Psoas muscle (tissue), 8 donors: ENCODE measurements around the gene PLA2G4B. TPM values are rescaled to one million over a fixed set of nuclear protein-coding genes. Genes with fewer than 3 reads are reported as not detected.
A peak's percentile ranks its signal among the peaks of the same experiment; 100 is the strongest.

Experiments
- ATAC-seq, 4 donors: fragments of 200-7000 bp; cut with Tn5 transposase; one replicate each; pipeline ENCODE4 v1.9.1; 2020; ENCODE audit warnings: moderate library complexity in 3 of 4, mild to moderate bottlenecking in 2 of 4
- DNase-seq, 2 donors: peaks; one replicate each; pipeline ENCODE4 v3.0.0-alpha.2; 2020
- H3K27ac ChIP-seq: fragments of 200-600 bp; one replicate; pipeline ENCODE4 v1.8.0; 2022
- H3K27me3 ChIP-seq, 3 donors: fragments of 200-600 bp in 1 of 3; one replicate each; pipeline versions ENCODE4 v1.6.1 to v1.8.0; 2013 to 2022; ENCODE audit warnings: low read length in 2 of 3, mild to moderate bottlenecking in 2 of 3, moderate library complexity in 1 of 3; ENCODE audit not compliant: insufficient read depth in 3 of 3
- H3K36me3 ChIP-seq, 2 donors: fragments of 200-600 bp in 1 of 2; one replicate each; pipeline versions ENCODE4 v1.6.1 to v1.8.0; 2013 to 2022; ENCODE audit warnings: low read depth in 1 of 2, mild to moderate bottlenecking in 1 of 2, moderate library complexity in 1 of 2; ENCODE audit not compliant: insufficient read depth in 1 of 2
- H3K4me1 ChIP-seq: fragments of 200-600 bp; one replicate; pipeline ENCODE4 v1.8.0; 2022
- H3K4me3 ChIP-seq: fragments of 200-600 bp; one replicate; pipeline ENCODE4 v1.8.0; 2022; ENCODE audit warnings: mild to moderate bottlenecking
- H3K9me3 ChIP-seq: fragments of 200-600 bp; one replicate; pipeline ENCODE4 v1.8.0; 2022
- WGBS, 3 donors: extraction: QIAGEN DNeasy Blood & Tissue Kit; methylation state at CpG; one replicate each; pipeline versions ENCODE4 v1.1.6 to v1.1.7; 2013; 5-methylcytosine and 5-hydroxymethylcytosine counted together
- intact Hi-C, 2 donors: fragments of 100-400 bp; cut with DNase I; formaldehyde crosslinking; loops; one replicate each; pipeline versions ENCODE4 v1.11.0 to v1.14.2; 2022
- polyA plus RNA-seq, 3 donors: library from polyadenylated mRNA; stranded (reverse); fragments of 200-250 nt; gene quantifications; one replicate each; pipeline ENCODE4 v1.2.3, GENCODE V29; 2013
- total RNA-seq, 4 donors: library from RNA; stranded (reverse); fragmentation: NEBNext Ultra II Directional in 2 of 4; extraction: Animal tissue kit (Norgen Biotek cat#: 25700) in 2 of 4; gene quantifications; one replicate each; pipeline versions ENCODE4 v1.2.1 to v1.2.4, GENCODE V29; 2021 to 2023
- TF ChIP-seq, protein P1 (sequence below): fragments of 200-600 bp; IDR thresholded peaks from one replicate; pipeline ENCODE4 v1.8.0; 2022; ENCODE audit warnings: antibody characterized with exemption
- donor health status: healthy with polysubstance abuse.
- donor health status: DM: no; HTN: no; CAD: no; lungs with moderate emphysema.
- donor health status: Bipolar disorder and iron deficiency.
- donor health status: healthy.
- donor health status: DM: yes; HTN: yes; CAD: no.
- donor health status: DM: no; HTN: no; CAD: no.
- donor health status: DM: no; HTN: no; CAD: no.
- donor health status: DM: yes; HTN: yes; CAD: no.

Gene PLA2G4B
- total and polyA plus RNA-seq, 7 donors = 1.1 to 4.3 (median 1.4) TPM

DNA sequence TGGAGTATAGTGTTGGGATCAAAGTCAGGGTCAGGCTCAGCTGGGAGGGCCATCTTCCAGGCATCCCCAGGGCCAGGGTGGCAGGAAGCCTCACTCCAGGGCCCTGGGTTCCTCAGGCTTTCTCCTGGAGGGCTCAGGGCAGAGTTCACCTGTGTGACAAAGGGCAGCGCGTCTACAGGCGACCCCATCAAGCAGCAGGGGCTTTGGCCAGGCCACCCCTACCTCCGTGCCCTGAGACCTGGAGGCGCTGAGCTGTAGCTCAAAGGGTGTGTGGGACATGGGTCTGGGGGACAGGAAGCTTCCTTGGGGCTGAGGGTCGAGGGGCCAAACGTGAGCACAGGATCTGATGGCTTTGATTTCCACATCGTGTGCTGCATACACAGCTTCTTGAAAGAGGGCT, 42.4 kb downstream of the PLA2G4B start:
- H3K36me3 ChIP-seq = no peaks in the 10 kb centered on the region
- intact Hi-C loops = no loop called here
- 92 to 95% (median 93%) methylated on average over 8 of the region's 8 CpGs for WGBS, 3 donors
- no peak for DNase-seq
- no peak for ATAC-seq
- TF ChIP-seq, protein P1, sequence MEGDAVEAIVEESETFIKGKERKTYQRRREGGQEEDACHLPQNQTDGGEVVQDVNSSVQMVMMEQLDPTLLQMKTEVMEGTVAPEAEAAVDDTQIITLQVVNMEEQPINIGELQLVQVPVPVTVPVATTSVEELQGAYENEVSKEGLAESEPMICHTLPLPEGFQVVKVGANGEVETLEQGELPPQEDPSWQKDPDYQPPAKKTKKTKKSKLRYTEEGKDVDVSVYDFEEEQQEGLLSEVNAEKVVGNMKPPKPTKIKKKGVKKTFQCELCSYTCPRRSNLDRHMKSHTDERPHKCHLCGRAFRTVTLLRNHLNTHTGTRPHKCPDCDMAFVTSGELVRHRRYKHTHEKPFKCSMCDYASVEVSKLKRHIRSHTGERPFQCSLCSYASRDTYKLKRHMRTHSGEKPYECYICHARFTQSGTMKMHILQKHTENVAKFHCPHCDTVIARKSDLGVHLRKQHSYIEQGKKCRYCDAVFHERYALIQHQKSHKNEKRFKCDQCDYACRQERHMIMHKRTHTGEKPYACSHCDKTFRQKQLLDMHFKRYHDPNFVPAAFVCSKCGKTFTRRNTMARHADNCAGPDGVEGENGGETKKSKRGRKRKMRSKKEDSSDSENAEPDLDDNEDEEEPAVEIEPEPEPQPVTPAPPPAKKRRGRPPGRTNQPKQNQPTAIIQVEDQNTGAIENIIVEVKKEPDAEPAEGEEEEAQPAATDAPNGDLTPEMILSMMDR = no peak
- H3K27me3 ChIP-seq = no peaks in the 10 kb centered on the region
- no peak overlapping the region for H3K27ac ChIP-seq
- H3K4me3 ChIP-seq = no peak overlapping the region
- H3K9me3 ChIP-seq = no peaks in the 10 kb centered on the region
- peaks cover 15% of the 10 kb centered on the region for H3K4me1 ChIP-seq

DNA sequence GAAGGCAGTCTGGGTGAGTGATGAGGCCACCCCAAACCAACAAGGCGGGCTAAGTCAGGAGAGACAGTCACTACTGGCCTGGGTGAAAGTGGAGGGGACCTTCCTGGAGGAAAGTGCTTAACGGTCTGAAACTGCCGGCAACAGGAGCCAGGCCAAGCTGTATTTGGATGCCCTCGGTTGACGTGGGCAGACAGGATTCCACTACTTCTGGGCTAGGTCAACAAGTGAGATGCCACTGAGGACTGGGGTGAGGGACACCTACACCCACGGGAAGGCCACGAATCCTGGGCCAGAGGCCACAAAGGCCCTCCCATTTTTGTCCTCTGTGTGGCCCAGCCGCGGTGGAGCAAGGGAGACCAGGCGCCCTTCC, 42.9 kb downstream of the PLA2G4B start:
- Histone ChIP-seq H3K36me3 (no peaks in the 10 kb centered on the region), H3K4me1 (peaks cover 15% of the 10 kb centered on the region), H3K27me3 (no peaks in the 10 kb centered on the region), H3K4me3 (peak overlapping the region; percentile 52), H3K27ac (no peak overlapping the region), H3K9me3 (no peaks in the 10 kb centered on the region)
- ATAC-seq = no peak
- DNase-seq = no peak
- intact Hi-C loops = no loop called here
- TF ChIP-seq, protein P1 = no peak
- 18 to 36% (median 24%) methylated on average over 9 to 10 of the region's 10 CpGs for WGBS, 3 donors

DNA sequence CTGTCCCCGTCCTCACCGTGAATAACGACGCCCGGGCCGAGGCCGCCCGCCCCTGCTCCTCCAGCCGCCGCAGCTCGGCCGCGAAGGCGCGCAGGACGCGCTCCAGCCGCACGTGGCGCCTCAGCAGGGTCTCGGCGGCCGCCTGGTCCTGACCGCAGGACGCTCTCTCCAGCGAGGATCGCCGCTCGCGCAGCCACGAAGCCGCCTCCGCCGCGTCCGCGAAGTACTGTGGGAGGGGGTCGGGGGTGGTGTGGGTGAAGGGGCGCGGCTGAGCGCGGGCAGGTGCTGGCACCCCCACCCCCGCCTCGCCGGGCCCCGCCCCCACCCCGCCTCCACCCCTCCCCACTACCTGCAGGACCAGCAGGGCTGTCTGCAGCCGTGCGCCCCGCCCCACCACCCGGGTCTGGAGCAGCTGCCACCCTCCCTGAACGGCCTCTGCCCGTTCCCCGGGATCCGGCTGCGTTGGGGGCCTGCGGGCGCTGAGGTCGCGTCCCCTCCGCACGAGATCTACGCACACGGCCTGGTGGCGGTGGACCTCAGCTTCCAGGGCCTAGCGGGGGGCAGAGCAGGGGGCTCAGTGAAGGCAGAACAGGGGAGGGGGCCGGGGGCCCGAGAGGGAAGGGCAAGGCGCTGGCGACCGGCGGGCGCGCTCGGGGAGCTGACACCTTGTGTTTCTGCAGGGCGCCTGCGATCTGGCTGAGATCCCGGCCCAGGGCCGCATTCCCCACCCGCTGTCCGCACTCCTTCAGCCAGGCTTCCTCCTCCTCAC, 43.5 kb downstream of the PLA2G4B start:
- 13 to 19% (median 17%) methylated on average over 42 to 81 of the region's 81 CpGs for WGBS, 3 donors
- ATAC-seq (peak; percentile 37 to 75 (median 52)), DNase-seq (no peak)
- peaks cover 15% of the 10 kb centered on the region for H3K4me1 ChIP-seq
- peak overlapping the region; percentile 52 for H3K4me3 ChIP-seq
- H3K36me3 ChIP-seq = no peaks in the 10 kb centered on the region
- TF ChIP-seq, protein P1 = no peak
- intact Hi-C loops = no loop called here
- H3K27ac ChIP-seq = no peak overlapping the region
- no peaks in the 10 kb centered on the region for H3K9me3 ChIP-seq
- no peaks in the 10 kb centered on the region for H3K27me3 ChIP-seq

DNA sequence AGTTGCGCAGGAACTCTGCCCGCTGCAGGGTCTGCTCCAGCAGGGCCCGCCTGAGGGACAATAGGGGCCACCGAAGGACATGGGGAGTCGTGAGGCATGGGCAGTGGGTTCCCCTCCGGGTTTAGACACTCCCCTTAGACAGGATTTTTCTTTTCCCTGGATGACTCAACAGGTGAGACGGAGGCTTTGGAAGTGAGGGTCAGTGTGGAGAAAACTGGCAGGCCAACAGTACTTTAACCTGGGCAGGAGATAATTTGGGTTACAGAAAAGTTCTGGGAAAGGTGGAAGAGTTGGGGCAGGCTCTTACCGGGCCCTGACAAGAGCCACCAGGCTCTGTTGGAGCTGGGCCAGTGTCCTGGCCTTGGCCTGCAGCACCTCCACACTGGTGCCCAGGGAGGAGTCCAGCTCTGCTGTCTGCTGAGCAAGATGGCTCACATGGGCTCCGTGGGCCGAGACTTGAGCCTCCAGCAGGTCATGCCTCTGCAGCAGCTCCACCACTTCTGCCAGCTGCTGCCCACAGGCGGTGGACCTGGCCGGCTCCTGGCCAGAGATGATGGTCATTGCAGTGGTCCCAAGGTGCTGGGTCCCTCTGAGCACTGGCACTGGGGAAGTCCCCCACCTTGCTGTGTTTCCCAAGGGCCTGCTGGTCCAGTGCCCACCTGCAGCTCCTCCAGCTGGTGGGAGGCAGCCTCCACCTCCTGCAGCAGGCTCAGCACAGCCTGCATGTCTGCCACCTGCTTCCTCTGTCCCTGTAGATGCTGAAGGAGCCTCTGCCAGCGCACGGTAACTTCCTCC, 44.2 kb downstream of the PLA2G4B start:
- Histone ChIP-seq H3K4me1 (peaks cover 14% of the 10 kb centered on the region), H3K36me3 (no peaks in the 10 kb centered on the region), H3K27ac (no peak overlapping the region), H3K9me3 (no peaks in the 10 kb centered on the region), H3K27me3 (no peaks in the 10 kb centered on the region), H3K4me3 (peak overlapping the region; percentile 52)
- WGBS, 3 donors = 68 to 73% (median 68%) methylated on average over 14 of the region's 14 CpGs
- no peak for DNase-seq
- TF ChIP-seq, protein P1 = no peak
- intact Hi-C loops = no loop called here
- ATAC-seq = no peak
